ENCODE results near the gene IL22RA1.

- TF ChIP-seq POLR2A (IDR thresholded peaks at IDR 0.05) = no peak
- TF ChIP-seq CTCF (IDR thresholded peaks at IDR 0.05) = no peak
- no peak for TF ChIP-seq POLR2AphosphoS5 (IDR thresholded peaks at IDR 0.05)
Measured at GRCh38 chr1:24133819-24134218, 9.1 kb downstream of the IL22RA1 start.
